Measurements from ENCODE around the gene GRID2.

Gene GRID2

DNA sequence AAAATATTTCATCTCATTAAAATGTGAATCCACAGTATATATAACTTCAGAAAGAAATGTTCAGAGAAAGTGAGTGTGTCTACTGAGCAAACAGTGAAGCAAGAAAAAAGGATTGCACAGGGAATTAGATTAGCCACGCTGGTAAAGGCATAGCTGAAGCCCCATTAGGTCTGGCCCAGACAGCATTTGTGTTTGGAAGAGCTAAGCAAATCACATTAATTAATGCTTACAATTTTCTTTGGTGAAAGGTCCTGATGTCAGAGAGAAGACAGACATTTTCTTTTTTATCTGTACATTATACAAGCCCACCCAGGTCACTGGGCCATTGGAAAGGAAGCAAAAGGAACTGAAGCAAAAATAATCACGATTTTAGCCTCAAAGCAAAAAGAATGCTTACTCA, 354.6 kb downstream of the GRID2 start:
- no peak for DNase-seq (ENCODE audit: low read depth in 4 of 4, low spot score in 1 of 4)

DNA sequence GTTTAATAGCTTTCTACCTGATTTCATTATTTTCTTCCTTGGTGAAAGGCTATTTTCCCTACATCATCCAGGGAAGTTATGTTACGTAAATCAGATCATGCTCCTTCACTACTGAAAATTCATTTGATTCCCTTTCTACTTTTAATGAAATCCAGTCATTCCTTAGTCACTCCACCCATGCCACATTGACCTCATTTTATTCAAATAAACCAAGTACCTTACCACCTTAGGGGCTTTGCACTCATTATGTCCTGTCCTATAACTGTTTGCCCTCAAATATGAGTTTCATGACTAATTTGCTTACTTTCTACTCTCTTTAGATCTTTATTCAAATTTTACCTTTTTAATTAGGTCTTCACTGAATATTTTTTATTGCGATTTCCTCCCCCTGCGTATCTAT, 374.0 kb downstream of the GRID2 start:
- no peak for DNase-seq (ENCODE audit: low read depth in 4 of 4, low spot score in 1 of 4)

DNA sequence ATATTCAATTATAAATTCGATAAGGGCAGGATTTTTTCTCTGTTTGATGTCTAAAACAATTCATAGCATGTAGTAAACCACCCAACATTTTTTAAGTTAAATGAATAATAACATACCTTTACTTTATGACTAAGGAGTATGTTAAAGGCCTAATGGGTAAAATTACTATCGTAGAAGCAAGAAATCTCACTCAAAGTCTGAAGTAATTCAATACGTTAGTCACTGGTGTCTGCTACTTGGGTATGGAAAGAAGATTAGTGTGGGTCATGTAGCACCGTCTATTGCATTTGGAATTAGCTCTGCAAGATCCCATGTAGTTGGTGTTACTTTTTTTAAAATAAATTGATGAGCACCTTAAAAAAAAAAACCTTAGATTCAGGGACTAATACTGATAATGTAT, 374.5 kb downstream of the GRID2 start:
- DNase-seq (ENCODE audit: low read depth in 4 of 4, low spot score in 1 of 4) = no peak

DNA sequence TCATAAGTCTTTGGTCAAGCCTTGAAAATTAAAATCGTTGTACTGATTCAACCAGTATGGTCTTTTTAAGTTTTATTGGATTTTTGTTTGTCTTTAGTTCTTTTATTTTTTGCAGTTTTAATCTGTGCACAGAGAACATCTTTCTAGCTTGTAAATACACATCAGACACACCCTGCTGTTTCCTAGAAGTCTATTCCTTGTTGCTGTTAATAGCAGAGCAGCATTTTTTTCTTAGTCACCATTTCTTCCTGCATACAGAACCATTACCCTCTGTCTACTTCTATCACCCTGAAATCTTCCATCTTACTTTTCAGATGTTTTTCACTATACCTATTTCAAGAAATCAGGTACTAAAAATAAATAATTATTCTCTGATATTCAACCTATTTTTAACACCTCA, 375.4 kb downstream of the GRID2 start:
- no peak for DNase-seq (ENCODE audit: low read depth in 4 of 4, low spot score in 1 of 4)

DNA sequence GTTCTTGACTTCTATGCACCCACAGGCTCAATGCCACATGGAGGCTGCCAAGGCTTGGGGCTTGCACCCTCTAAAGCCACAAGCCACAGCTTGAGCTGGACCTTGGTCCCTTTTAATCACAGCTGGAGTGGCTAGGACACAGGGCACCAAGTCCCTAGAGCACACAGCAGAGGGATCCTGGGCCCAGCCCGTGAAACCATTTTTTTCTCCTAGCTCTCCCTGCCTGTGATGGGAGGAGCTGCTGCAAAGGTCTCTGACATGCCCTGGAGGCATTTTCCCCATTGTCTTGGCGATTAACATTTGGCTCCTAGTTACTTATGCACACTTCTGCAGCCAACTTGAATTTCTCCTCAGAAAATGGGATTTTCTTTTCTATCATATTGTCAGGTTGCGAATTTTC, 410.9 kb downstream of the GRID2 start:
- no peak for DNase-seq (ENCODE audit: low read depth in 4 of 4, low spot score in 1 of 4)

DNA sequence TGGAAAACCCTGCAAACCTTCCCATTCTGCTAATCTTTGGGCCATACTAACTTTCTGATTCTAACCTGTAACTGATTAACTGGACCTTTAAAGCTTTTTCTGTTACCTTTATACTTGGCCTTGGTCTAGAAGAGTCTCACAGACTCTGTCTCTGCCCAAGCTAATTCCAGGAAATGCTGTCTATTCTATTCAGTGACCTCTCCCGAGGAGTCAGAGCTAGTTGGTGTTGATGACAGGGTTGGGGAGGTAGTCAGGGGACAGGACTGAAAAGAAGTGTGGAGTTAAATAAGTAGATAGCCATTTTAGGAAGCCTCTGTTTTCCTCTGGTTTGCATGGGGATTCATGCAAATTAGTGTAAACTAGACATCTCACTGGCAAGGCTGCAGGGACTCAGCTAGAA, 429.5 kb downstream of the GRID2 start:
- no peak for DNase-seq (ENCODE audit: low read depth in 4 of 4, low spot score in 1 of 4)

DNA sequence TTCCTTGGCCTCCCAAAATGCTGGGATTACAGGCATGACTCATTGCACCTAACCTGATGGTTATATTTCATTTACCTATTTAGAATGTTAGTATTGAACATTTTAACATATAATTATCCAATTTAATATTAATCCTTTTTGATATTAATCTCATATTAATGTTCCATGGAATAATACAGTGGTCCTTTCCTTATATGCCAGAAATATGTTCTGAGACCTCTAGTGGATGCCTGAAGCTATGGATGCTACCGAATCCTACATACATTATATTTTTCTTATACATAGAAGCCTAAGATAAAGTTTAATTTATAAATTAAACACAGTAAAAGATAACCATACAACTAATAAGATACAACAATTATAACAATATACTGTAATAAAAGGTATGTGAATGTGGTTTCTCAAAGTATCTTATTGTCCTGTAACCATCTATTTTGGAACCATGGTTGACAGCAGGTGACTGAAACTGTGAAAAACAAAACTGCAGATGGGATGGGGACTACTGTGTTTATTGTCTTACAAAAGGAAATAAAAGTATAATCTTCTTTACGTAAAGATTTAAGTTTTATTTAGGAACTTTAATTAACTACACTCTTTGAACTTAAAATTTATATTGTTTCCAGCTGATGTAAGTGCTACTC, 431.4 kb downstream of the GRID2 start:
- DNase-seq (ENCODE audit: low read depth in 4 of 4, low spot score in 1 of 4) = no peak

DNA sequence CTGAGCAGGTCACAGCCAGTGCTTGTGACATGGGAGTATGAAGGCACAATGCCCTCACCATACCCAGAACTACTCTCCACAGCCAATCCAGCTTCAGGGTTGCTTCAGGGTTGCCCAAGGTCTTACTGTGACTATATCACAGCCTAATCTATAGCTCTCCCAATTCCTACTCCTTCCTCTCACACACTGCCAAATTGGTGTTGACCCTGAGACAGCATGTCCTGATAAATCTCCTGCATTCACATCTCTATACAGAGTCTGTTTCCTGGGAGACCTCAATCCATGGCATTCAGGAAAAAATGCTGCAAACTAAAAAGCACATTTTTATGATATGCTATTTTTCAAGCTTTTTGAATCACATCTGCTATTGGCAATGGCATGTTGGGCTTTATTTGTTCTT, 456.7 kb downstream of the GRID2 start:
- DNase-seq (ENCODE audit: low read depth in 4 of 4, low spot score in 1 of 4) = no peak

DNA sequence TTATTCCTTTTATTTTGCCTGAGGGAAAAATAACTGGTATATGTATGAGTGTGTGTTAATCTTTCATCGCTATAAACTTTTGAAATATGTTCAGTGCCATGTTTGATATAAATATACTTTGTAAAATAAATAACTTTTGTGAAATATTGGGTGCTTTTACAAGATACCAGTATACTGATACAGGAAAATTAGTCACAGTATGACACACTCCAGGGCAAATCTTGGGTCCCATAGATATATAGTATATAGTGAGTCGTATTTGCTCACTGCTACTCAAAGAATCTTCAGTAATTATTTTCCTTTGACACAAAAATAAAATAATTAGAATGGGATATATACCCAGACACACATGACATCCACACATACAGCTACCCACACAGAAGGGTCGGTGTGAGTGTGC, 472.3 kb downstream of the GRID2 start:
- no peak for DNase-seq (ENCODE audit: low read depth in 4 of 4, low spot score in 1 of 4)

DNA sequence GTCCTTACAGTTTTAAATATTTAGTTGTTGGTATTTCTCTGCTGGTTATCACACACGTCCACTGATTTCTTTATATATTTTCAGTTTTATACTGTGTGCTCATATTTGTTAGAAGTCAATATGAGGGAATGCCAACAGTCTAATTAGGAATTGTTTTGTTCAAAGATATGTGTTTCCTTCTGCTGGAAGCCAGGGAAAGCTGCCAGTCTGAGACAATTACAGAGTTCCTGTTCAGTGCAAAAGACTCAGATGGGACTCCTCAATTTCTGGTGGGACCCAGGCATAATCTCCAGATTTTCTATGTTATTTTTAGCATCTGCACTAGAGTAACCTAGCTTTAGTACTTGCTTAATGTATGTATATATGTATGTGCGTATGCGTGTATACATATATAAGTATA, 486.0 kb downstream of the GRID2 start:
- no peak for DNase-seq (ENCODE audit: low read depth in 4 of 4, low spot score in 1 of 4)

DNA sequence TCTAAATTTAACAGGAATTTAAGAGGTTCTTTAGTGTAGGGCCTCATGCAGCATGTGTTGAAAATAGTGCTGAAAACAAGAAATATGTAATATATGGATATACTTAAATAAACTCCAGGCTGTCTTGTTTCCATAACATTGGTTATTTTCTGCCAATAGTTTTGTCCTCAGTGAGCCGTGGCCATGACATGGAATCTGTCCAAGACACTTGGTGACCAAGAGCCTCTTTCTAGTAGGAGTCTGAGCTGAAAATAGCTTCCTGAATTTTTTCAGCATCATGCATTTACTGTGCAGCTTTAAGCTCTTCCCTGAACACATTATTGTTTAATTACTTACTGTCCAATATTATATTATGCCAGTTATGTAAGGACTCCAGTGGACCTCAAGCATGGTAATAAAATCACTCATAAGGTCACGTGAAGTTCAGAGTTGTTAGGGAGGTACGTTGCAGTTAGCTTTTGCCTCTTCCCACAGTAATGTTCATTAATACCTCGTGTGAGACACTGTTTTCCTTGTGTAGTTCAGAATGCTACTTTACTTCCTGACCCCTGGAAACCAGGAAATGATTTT, 488.2 kb downstream of the GRID2 start:
- no peak for DNase-seq (ENCODE audit: low read depth in 4 of 4, low spot score in 1 of 4)

DNA sequence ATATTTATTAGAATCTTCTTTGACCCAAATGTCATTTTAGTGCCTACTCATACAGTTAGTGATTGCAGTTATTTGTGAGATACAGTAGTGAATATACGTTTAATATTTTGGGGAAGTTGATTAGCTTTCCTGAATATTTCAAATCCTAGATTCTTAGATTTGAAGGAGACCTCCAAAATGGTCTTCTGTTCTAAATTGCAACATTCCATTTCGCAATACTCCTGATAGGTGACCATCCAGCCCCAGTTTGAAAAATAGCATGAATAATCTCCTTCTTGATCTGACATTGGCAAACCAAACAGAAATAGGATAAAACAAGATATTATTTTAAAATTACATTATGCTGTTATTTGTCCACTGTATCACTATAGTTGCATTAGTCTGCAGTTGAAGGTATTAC, 505.6 kb downstream of the GRID2 start:
- no peak for DNase-seq (ENCODE audit: low read depth in 4 of 4, low spot score in 1 of 4)

DNA sequence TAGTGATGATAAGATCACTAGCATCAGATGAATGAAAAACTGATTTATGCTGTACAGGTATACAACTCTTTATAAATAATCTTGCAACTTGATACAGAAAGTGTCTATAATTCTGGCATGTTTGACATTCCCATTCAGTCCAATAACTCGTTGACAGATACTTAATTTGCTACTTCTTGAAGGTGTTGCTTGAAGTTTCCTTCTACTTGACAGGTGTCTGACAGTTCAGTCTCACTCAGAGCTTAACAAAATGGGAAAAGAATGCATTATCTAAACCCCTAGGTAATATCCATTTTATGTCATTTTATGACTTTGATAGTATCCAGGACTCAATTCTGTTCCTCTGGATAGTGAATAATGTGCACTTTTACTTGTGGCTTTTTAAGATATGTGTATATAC, 508.9 kb downstream of the GRID2 start:
- no peak for DNase-seq (ENCODE audit: low read depth in 4 of 4, low spot score in 1 of 4)

DNA sequence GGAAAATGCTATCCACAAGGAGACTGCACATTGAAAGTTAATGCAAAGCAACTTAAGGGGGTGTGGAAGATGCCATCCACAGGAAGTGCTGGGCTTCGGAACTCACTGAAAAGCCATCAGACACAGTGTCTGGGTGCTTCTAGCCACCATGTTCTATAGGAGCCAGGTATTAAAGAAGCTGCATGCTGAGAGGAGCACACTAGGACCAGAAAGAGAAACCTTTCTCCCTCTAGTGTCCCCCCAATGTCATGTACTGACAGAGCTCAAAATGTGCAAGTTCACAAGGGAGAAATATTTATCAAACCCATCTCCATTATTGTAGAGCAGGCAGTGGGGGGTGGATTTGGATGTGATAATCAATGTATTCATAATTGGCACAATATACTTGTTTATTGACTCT, 510.9 kb downstream of the GRID2 start:
- DNase-seq (ENCODE audit: low read depth in 4 of 4, low spot score in 1 of 4) = no peak

DNA sequence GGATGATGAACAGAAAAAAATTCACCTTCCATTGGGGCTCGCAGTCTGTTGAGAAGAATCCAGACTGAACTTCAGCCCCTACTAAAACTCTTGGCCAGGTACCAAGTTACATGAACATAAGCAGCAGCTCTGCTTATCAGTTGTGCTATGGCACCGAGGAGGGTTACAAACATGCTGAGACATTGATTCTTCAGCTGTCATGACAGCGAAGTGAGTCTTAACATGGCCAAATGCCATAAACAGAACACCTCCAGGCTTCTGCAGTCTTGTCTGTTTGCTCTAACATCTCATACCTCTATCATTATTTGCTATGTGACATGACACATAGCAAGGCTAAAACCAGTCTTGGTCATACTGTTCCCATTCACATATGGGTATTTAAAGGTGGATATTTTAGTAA, 521.5 kb downstream of the GRID2 start:
- DNase-seq (ENCODE audit: low read depth in 4 of 4, low spot score in 1 of 4) = no peak

DNA sequence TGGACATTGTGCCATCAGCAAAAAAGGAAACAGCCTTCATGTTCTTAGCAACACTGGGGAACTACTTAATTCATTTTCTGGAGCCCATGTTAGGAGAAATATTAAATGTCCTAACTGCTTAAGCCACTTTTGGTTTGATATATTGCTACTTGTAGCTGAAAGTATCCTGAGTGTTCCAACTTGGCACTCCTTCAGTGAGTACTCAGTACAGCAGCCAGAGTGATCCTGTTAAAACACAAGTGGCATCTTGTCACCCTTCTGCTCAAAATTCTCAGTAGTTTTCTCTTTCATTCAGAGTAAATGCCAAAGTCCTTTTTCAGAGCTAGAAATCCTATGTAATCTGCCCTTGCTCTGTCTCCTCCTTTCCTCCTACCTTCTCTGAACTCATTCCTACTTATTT, 522.0 kb downstream of the GRID2 start:
- no peak for DNase-seq (ENCODE audit: low read depth in 4 of 4, low spot score in 1 of 4)

DNA sequence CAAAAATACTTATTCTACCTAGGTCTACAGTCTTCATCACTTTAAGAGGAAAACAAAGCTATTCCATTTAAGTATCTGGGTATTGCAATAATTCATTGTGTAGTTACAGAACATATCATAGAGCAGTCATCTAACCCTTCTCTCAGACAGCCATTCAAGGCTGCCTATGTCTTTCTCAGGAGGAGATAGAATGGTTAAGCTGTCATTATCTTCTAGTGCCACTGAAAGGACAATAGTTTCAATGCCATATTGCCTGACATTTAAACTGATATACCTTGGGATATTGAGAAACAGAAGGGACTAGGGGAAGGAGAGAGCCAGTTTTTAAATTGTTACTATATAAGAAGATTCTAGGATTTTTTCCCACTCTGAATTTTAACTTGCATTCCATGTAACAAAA, 527.0 kb downstream of the GRID2 start:
- DNase-seq (ENCODE audit: low read depth in 4 of 4, low spot score in 1 of 4) = no peak

DNA sequence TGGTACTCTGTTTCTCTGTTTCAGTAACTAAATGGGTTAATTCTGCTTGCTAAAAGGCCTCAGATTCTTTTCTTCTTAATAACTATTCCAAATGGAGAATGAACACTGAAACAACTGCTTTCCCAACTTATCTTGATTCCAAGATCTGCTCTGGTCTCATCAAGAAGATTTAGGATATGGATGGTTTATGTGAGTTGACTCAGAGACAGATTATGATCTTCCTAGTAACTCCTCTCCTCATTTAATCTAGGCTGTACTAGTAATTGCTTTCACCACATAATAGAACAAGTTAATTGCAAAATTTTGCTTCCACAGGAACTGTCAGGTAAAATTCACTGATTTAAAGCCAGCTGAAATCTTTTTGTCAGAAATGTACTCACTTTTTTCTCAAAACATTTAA, 537.1 kb downstream of the GRID2 start:
- DNase-seq (ENCODE audit: low read depth in 4 of 4, low spot score in 1 of 4) = no peak

DNA sequence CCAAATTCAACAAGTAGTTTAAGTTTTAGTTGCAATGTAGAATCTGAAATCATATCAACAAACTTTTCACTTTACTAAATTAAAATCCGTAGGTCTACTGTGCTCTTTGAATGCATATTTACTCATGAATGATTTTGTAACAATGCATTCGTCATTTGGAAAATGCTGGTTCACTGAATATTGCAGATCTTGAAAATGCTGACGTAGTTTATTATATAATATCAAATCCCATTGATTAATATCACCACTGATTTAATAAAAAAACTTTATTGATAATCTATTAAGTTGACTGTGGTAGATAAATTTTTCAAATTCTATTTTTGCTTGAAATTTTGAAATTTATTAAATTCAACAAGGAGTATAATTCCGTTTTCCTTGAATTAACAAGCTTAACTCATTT, 540.0 kb downstream of the GRID2 start:
- DNase-seq (ENCODE audit: low read depth in 4 of 4, low spot score in 1 of 4) = no peak

DNA sequence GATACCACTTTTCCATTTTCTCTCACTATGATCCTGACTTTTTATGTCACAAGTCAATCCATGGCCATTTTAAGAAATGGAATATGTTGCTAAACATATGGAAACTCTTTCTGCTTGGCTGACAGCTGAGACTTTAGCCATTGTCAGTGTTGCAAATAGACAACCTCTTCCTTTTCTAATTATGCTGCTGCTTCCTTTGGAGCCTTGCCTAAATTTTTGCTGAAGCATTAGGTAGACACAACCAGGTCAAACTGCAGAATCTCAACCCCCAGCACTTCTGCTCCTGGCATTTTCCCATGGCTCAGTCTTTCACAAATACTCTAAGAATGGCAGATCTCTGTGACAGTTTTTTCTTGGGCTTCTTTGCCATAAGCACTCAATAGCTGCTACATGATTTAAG, 543.3 kb downstream of the GRID2 start:
- DNase-seq (ENCODE audit: low read depth in 4 of 4, low spot score in 1 of 4) = no peak

DNA sequence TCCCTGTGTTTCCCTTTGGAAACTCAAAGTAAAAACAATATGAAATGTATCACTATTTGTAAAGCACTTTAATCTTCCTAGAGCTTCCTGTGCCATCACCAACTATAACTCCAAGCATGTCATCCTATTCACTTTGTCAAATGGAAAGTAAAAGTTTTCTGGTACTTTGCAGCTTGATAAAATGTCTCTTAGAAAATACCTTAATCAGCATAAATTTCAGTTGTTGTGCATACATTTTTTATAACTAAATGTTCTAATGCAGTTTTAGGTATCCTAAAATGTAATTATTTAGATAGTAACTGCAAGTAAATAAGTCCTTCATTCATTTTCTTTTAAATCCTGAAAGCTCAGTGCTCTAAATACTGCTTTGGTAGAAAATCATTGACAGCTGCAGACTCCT, 558.7 kb downstream of the GRID2 start:
- no peak for DNase-seq (ENCODE audit: low read depth in 4 of 4, low spot score in 1 of 4)

DNA sequence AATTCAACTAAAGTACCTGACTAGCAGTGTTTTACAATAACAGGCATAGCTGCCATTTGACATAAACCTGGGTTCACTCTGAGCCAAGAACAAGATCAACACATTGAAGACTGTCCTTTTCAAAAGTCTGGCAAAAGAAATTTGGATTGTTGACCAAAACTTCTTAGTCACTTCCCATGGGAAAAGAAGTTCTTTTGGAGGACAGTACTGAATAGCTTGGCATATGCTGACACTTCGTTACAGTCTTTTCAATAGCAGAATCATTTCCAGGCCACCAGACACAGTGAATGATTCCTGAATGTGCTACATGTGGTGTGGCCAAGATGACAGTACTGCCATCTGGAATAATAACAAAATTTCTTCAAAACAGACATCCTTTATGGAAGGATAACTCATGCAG, 560.3 kb downstream of the GRID2 start:
- no peak for DNase-seq (ENCODE audit: low read depth in 4 of 4, low spot score in 1 of 4)

DNA sequence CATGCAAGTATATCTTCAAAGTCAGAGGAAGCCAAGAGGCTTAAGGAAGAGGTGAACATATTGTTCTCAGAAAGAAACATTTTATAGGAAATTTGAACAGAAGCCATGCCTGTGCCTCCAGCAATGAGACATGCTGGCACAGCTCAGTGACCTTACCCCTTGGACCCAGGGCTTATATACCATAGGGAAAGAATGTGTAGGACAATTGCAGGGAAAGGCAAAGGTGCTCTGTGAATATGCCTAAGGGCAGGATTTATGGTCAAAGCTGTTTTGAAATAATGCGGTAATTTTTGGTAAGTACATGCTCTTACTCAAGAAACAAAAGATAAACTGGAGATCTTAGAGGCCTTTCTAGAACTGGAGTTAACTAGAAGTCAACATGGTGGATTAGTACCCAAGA, 568.8 kb downstream of the GRID2 start:
- DNase-seq (ENCODE audit: low read depth in 4 of 4, low spot score in 1 of 4) = no peak

DNA sequence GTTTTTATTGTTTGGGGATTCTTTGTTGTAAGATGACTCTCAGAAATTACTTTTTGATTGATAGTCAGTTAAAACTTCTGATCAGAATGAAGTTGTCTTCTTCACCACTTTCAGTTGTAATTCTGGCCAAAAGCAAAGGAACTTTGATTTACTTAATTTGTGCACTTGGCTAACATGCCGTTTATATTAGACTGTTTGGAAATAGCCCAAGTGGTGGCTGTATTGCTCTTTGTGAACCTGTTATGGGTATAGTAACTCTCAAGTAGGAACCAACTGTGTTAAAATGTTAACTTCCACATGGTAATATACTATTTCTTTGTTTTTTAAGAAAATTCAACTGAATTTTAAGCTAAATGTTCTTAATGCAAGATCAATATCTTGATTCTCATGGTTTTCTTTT, 581.9 kb downstream of the GRID2 start:
- no peak for DNase-seq (ENCODE audit: low read depth in 4 of 4, low spot score in 1 of 4)

All from stimulated activated CD4-positive, alpha-beta T cell treated with anti-CD3 and anti-CD28 coated beads, Interleukin-1b, Interleukin-23, amount 100 ng/mL, for 24 hours (primary cell).